LNCaP clone FGC (cell line): ENCODE data around the gene HOXB8.

Source experiments
- DNase-seq: peaks from one replicate; pipeline ENCODE4 v3.0.0-alpha.2; 2011; ENCODE audit warnings: low read depth
- H3K4me3 ChIP-seq: 2 replicates; pipeline ENCODE4 v1.5.1; 2011; ENCODE audit warnings: mild to moderate bottlenecking, low read depth, low read length, control low read depth
- TF ChIP-seq, protein P1 (sequence below): IDR thresholded peaks from 2 replicates; pipeline ENCODE4 v1.5.1; 2012; ENCODE audit warnings: mild to moderate bottlenecking; ENCODE audit not compliant: control insufficient read depth, insufficient read depth; ENCODE audit errors: extremely low read depth

Gene HOXB8

DNA sequence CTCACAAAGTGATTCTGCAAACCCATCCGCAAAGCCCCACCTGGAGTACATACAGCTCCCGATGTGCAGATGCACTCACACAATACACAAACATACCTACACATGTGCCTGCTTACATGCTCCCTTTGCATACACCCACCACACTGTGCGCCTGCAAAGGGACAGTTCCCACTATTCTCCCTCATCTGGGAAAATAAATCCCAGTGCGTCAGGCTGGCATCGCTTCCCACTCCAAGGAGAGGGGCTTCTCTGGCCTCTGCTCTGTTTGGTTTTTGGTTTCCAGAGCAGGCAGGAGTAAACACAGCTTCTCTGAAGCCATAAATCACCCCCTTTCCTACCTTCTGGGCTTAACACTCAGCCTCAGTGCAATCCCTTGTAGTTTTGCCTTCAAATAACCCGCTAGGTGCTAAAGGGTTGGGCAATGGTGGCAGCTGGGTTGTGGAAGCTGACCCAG is 51.7 kb downstream of the HOXB8 start:
- H3K4me3 ChIP-seq = no peak overlapping the region
- TF ChIP-seq, protein P1, sequence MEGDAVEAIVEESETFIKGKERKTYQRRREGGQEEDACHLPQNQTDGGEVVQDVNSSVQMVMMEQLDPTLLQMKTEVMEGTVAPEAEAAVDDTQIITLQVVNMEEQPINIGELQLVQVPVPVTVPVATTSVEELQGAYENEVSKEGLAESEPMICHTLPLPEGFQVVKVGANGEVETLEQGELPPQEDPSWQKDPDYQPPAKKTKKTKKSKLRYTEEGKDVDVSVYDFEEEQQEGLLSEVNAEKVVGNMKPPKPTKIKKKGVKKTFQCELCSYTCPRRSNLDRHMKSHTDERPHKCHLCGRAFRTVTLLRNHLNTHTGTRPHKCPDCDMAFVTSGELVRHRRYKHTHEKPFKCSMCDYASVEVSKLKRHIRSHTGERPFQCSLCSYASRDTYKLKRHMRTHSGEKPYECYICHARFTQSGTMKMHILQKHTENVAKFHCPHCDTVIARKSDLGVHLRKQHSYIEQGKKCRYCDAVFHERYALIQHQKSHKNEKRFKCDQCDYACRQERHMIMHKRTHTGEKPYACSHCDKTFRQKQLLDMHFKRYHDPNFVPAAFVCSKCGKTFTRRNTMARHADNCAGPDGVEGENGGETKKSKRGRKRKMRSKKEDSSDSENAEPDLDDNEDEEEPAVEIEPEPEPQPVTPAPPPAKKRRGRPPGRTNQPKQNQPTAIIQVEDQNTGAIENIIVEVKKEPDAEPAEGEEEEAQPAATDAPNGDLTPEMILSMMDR = no peak
- DNase-seq = no peak

DNA sequence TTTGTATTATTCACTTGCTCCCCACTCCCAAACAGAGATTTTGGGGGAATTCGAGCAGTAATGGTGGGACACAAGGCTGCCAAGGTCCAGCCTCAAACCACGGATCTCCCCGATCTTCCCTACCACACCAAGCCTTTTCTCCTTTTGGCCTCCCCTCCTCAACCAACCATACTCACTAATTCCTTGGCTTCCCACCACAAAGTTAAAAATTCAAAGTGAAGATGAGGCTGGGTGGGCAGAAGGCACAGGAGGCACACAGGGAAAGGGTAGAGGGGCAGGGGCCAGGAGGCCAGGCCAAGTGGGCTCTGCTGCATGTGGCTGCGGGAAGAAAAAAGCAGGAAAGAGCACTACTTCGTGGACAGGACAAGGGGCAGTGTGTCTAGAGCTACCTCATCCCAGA is 52.2 kb downstream of the HOXB8 start:
- no peak for DNase-seq
- TF ChIP-seq, protein P1 = no peak
- no peak overlapping the region for H3K4me3 ChIP-seq
